GM12878 (cell line): ENCODE results near the gene SNX22. TPM values are rescaled to one million over a fixed set of nuclear protein-coding genes. Genes with fewer than 3 reads are reported as not detected.

Source experiments
- BACH1 ChIP-seq: fragments of 450-650 bp; IDR thresholded peaks from 2 replicates; pipeline ENCODE4 v1.6.1; 2017; ENCODE audit warnings: mild to moderate bottlenecking, borderline replicate concordance
- BCL11A ChIP-seq: IDR thresholded peaks from 2 replicates; pipeline ENCODE4 v1.6.1; 2011; ENCODE audit warnings: low read depth, low read length
- BCLAF1 ChIP-seq: fragments of 450-650 bp; IDR thresholded peaks from 2 replicates; pipeline ENCODE4 v1.6.1; 2017; ENCODE audit warnings: antibody characterized with exemption, mild to moderate bottlenecking, moderate library complexity
- BRCA1 ChIP-seq: IDR thresholded peaks from 2 replicates; pipeline ENCODE4 v1.6.1; 2011; ENCODE audit warnings: low read depth, low read length, improper control_type of control experiment
- CBFB ChIP-seq: IDR thresholded peaks from 2 replicates; pipeline ENCODE4 v1.6.1; 2016; ENCODE audit warnings: antibody characterized with exemption, low read depth
- CBX5 ChIP-seq: sonication (generic); IDR thresholded peaks from 2 replicates; pipeline ENCODE4 v1.6.1; 2016; ENCODE audit warnings: low read depth, moderate library complexity, mild to moderate bottlenecking, inconsistent platforms
- EED ChIP-seq: sonication (generic); IDR thresholded peaks from 2 replicates; pipeline ENCODE4 v1.6.1; 2016; ENCODE audit warnings: antibody characterized with exemption, low read depth
- EGR1 ChIP-seq, 2 experiments: IDR thresholded peaks; 1 replicate in 1 of 2; 2 replicates in 1 of 2; pipeline ENCODE4 v1.6.1; 2011 to 2012; ENCODE audit warnings: low read depth in 2 of 2, low read length in 2 of 2, borderline replicate concordance in 1 of 2, mild to moderate bottlenecking in 1 of 2, moderate library complexity in 1 of 2
- FOXK2 ChIP-seq: fragments of 450-650 bp; IDR thresholded peaks from 2 replicates; pipeline ENCODE4 v1.6.1; 2017; ENCODE audit warnings: mild to moderate bottlenecking, moderate library complexity
- IRF4 ChIP-seq: IDR thresholded peaks from 2 replicates; pipeline ENCODE4 v1.6.1; 2011; ENCODE audit warnings: low read depth, low read length
- JUNB ChIP-seq: IDR thresholded peaks from 2 replicates; pipeline ENCODE4 v1.6.1; 2016; ENCODE audit warnings: antibody characterized with exemption, mild to moderate bottlenecking
- JUND ChIP-seq: IDR thresholded peaks from 2 replicates; pipeline ENCODE4 v1.6.1; 2012; ENCODE audit warnings: low read depth, mild to moderate bottlenecking, low read length, improper control_type of control experiment, moderate library complexity
- MXI1 ChIP-seq: fragments of 150-350 bp; IDR thresholded peaks from 2 replicates; pipeline ENCODE4 v1.6.1; 2011; ENCODE audit warnings: low read depth, mild to moderate bottlenecking, inconsistent platforms, low read length, improper control_type of control experiment
- PAX5 ChIP-seq: IDR thresholded peaks from 2 replicates; pipeline ENCODE4 v1.6.1; 2011; ENCODE audit warnings: low read depth, low read length, borderline replicate concordance
- PAX8 ChIP-seq: fragments of 450-650 bp; IDR thresholded peaks from 2 replicates; pipeline ENCODE4 v1.6.1; 2017; ENCODE audit warnings: mild to moderate bottlenecking, moderate library complexity
- RELA ChIP-seq: fragments of 450-650 bp; IDR thresholded peaks from 2 replicates; pipeline ENCODE4 v1.8.0; 2014; ENCODE audit warnings: borderline replicate concordance; ENCODE audit not compliant: partially characterized antibody
- RUNX3 ChIP-seq: IDR thresholded peaks from 2 replicates; pipeline ENCODE4 v1.6.1; 2012; ENCODE audit warnings: low read length, inconsistent platforms
- SMC3 ChIP-seq: IDR thresholded peaks from 2 replicates; pipeline ENCODE4 v1.6.1; 2011; ENCODE audit warnings: low read length, improper control_type of control experiment, borderline replicate concordance
- ZNF207 ChIP-seq: fragments of 450-650 bp; IDR thresholded peaks from 2 replicates; pipeline ENCODE4 v1.6.1; 2014; ENCODE audit warnings: antibody characterized with exemption, mild to moderate bottlenecking, borderline replicate concordance
- polyA plus RNA-seq, 11 experiments: library from polyadenylated mRNA; depleted of rRNA in 4 of 11; unstranded in 6 of 11; stranded (reverse) in 5 of 11; fragments of >200 nt; fragmentation: Nextera tagmentation in 4 of 11; fragmentation: Illumina TruSeq in 1 of 11; extraction: Ambion mirVana in 4 of 11; extraction: Trizol in 1 of 11; gene quantifications; 1 replicate in 1 of 11; 2 replicates in 10 of 11; pipeline versions ENCODE4 v1.2.1 to v1.2.3, GENCODE V29; 2011 to 2016; ENCODE audit warnings: inconsistent platforms in 2 of 11, missing spikeins in 2 of 11, low read depth in 1 of 11
- total RNA-seq, 4 experiments: library from RNA; depleted of rRNA in 3 of 4; stranded (reverse); fragments of >200 nt in 3 of 4; fragmentation: Illumina TruSeq in 1 of 4; extraction: Trizol in 1 of 4; gene quantifications; 2 replicates each; pipeline versions ENCODE4 v1.2.1 to v1.2.3, GENCODE V29; 2013 to 2021
- TF ChIP-seq, protein P1 (sequence below), 3 experiments: IDR thresholded peaks in 2 of 3; conservative IDR thresholded peaks in 1 of 3; 2 replicates each; pipeline ENCODE4 v1.5.1; 2011; ENCODE audit warnings: low read depth in 3 of 3, low read length in 3 of 3, mild to moderate bottlenecking in 3 of 3, control low read depth in 2 of 3, moderate library complexity in 2 of 3, inconsistent platforms in 1 of 3, mixed read lengths in 1 of 3; ENCODE audit not compliant: control insufficient read depth in 2 of 3, insufficient read depth in 1 of 3; ENCODE audit errors: extremely low read depth in 1 of 3
- TF ChIP-seq, protein P2 (sequence below): IDR thresholded peaks from 2 replicates; pipeline ENCODE4 v1.6.1; 2011; ENCODE audit warnings: mild to moderate bottlenecking, low read depth, low read length, moderate library complexity; ENCODE audit not compliant: insufficient replicate concordance
- TF ChIP-seq, protein P3 (sequence below): fragments of 450-650 bp; IDR thresholded peaks from 2 replicates; pipeline ENCODE4 v1.6.1; 2017; ENCODE audit warnings: low read depth, mild to moderate bottlenecking, moderate library complexity

SNX22 gene
- total and polyA plus RNA-seq, 10 of the 15 experiments (the other 5 are each of a cell fraction or from before 2014, with no cell fraction given), result 4.4 to 29.0 (median 8.7) TPM

DNA sequence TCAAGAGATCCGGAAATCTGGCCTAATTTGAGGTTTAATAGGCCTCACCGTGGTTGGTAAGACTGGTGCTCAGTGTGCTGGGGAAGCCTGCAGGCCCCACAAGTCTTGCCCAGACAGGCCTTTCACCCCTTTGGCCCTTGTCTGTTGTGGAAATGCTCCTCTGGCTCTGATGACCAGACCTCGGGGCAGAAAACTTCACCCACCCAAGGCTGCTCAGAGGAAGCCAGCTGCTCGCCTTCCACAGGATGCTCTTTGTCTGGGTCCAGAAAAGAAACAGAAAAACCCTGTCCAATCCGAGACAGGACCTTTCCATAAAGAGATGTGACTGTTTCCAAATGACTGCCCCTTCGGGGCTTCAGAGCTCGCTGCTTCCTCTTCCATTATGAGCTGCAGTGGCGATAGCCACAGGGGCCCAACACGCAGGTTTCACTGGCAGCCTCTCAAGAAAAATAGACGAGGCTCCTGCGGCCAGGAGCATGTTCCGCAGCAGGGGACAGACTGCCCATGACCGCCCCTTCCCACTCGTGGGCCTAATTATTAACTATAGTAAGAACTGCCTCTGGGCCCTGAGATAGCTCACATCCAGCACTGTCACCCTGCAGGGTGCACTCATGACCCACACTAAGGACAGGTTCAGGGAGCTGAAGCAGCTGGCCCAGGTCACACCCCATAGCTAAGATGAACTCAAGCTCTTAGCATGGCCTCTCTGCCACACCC lies 6.8 kb upstream of the SNX22 start (continued):
- TF ChIP-seq BACH1 (no peak), CBX5 (no peak; the same call in 1 of the 2 replicates), PAX5 (peak; percentile 66), RUNX3 (peak; percentile 77), SMC3 (0 out of 2 replicates have a peak, but pooled peaks have one; percentile 8), EED (peak; percentile 51; the same call in 1 of the 2 replicates), MXI1 (no peak), BRCA1 (no peak), FOXK2 (no peak), BCLAF1 (no peak), BCL11A (no peak; the same call in none of the 2 replicates), IRF4 (0 out of 2 replicates have a peak, but pooled peaks have one; percentile 18), JUNB (peak; percentile 83), EGR1 (IDR thresholded peaks at IDR 0.05; ENCODE audit: borderline replicate concordance in 1 of 2, low read depth in 2 of 2, low read length in 2 of 2) (no peak), RELA (peak; percentile 10), CBFB (no peak), ZNF207 (no peak; the same call in 1 of the 2 replicates), PAX8 (no peak), JUND (0 out of 2 replicates have a peak, but pooled peaks have one; percentile 29)
- TF ChIP-seq, protein P1, sequence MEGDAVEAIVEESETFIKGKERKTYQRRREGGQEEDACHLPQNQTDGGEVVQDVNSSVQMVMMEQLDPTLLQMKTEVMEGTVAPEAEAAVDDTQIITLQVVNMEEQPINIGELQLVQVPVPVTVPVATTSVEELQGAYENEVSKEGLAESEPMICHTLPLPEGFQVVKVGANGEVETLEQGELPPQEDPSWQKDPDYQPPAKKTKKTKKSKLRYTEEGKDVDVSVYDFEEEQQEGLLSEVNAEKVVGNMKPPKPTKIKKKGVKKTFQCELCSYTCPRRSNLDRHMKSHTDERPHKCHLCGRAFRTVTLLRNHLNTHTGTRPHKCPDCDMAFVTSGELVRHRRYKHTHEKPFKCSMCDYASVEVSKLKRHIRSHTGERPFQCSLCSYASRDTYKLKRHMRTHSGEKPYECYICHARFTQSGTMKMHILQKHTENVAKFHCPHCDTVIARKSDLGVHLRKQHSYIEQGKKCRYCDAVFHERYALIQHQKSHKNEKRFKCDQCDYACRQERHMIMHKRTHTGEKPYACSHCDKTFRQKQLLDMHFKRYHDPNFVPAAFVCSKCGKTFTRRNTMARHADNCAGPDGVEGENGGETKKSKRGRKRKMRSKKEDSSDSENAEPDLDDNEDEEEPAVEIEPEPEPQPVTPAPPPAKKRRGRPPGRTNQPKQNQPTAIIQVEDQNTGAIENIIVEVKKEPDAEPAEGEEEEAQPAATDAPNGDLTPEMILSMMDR (IDR thresholded peaks at IDR 0.05 in 2 of 3, conservative IDR thresholded peaks at IDR 0.05 in 1 of 3; ENCODE audit: control insufficient read depth in 2 of 3, extremely low read depth in 1 of 3, insufficient read depth in 1 of 3, low read depth in 3 of 3, low read length in 3 of 3), result no peak
- TF ChIP-seq, protein P2, sequence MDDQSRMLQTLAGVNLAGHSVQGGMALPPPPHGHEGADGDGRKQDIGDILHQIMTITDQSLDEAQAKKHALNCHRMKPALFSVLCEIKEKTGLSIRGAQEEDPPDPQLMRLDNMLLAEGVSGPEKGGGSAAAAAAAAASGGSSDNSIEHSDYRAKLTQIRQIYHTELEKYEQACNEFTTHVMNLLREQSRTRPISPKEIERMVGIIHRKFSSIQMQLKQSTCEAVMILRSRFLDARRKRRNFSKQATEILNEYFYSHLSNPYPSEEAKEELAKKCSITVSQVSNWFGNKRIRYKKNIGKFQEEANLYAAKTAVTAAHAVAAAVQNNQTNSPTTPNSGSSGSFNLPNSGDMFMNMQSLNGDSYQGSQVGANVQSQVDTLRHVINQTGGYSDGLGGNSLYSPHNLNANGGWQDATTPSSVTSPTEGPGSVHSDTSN, result peak; percentile 1
- TF ChIP-seq, protein P3, sequence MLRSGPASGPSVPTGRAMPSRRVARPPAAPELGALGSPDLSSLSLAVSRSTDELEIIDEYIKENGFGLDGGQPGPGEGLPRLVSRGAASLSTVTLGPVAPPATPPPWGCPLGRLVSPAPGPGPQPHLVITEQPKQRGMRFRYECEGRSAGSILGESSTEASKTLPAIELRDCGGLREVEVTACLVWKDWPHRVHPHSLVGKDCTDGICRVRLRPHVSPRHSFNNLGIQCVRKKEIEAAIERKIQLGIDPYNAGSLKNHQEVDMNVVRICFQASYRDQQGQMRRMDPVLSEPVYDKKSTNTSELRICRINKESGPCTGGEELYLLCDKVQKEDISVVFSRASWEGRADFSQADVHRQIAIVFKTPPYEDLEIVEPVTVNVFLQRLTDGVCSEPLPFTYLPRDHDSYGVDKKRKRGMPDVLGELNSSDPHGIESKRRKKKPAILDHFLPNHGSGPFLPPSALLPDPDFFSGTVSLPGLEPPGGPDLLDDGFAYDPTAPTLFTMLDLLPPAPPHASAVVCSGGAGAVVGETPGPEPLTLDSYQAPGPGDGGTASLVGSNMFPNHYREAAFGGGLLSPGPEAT, result peak; percentile 49; the same call in 1 of the 2 replicates
